Stimulated activated CD4-positive, alpha-beta T cell treated with anti-CD3 and anti-CD28 coated beads, TNF-alpha, amount 100 ng/mL, for 4 hours (primary cell): ENCODE data around the gene EIF2B5.
A peak's percentile ranks its signal among the peaks of the same experiment; 100 is the strongest.
"Not testable (repeated sequence)": the region's sequence is repeated elsewhere in the genome, so short reads cannot be mapped to it uniquely, and the experiment has no call there.

Experiments used
- DNase-seq, 3 experiments: peaks; one replicate each; pipeline ENCODE4 v3.0.0-alpha.2; 2020; ENCODE audit warnings: low read depth in 3 of 3

Gene EIF2B5

GRCh38 chr3:184135149-184135910 lies at the start of gene EIF2B5:
EIF2B5 (plus strand) TSS chr3:184135358; CDS start chr3:184135386, 28 bp downstream.
- DNase-seq = peak; percentile 76 to 81 (median 77)

GRCh38 chr3:184085389-184085852 lies 49.7 kb upstream of the EIF2B5 start:
- DNase-seq = no peak

GRCh38 chr3:184092199-184092598 lies 43.0 kb upstream of the EIF2B5 start:
- DNase-seq = no peak

GRCh38 chr3:184096811-184097383 lies 38.3 kb upstream of the EIF2B5 start, which contains the start of gene HTR3E:
HTR3E (plus strand) TSS chr3:184097064; CDS start chr3:184097530, 466 bp downstream.
- DNase-seq = no peak

DNA sequence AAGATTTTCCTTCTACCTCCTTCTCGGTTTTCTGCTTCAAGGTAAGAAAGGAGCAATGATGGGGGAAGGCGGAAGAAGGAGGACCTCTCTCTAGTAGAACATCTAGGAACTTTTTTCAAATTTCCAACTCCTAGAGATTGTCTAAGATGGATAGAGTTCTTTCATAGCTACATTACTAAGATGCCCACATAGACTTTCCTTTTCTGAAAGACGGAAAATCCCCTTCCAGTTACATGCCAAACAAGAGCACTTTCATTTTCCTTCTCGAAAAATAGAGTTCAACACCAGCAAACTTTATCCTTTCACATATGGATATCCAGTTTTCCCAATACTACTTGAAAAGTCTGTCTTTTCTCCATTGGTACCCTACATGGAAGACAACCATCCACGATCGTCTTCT lies 37.6 kb upstream of the EIF2B5 start:
- DNase-seq = no peak

DNA sequence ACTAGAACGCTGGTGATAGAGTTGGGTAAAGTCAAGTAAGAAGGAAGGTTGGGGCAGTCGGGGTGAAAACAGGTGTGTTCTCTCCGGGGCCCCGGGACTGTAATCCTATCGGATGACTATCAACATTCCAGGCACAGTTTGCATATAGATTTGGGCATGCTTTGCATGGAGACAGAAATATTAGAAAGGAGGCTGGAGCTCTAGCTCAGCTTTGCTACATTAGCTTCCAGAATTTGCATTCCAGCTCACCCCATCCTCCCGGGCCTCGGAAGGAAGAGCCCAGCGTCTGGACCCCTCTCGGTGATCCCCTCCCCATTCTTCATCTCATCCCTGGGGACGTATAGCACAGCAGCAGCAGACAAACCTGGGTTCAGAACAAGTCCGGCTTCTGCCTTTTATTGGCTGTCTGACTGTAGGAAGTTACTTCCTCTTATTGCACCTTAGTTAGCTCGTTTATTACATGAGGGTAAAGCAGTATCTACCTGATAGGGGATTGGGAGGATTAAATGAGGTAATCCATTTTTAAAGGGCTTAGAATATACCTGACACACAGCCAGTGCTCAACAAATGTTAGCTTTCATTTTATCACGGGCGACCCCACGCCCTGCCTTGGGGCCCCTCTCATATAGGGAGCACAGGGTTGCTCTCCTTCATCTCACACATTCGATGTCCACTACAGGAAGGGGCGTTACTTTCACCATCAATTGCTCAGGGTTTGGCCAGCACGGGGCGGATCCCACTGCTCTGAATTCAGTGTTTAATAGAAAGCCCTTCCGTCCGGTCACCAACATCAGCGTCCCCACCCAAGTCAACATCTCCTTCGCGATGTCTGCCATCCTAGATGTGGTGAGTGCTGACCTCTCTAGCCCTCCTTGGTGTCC lies 35.1 kb upstream of the EIF2B5 start:
- no peak for DNase-seq

DNA sequence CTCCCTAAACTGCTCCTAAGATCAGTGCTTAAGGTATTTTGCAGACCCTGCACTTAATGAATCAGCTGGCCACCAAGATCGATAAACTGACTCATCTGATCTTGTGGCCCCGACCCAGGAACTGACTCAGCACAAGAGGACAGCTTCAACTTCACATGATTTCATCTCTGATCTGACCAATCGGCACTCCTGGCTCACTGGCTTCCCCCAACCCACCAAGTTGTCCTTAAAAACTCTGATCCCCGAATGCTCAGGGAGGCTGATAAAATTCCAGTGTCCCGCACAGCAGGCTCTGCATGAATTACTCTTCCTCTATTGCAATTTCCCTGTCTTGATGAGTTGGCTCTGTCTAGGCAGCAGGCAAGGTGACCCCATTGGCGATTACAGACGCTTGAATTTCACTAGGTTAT lies 24.8 kb upstream of the EIF2B5 start:
- no peak for DNase-seq

DNA sequence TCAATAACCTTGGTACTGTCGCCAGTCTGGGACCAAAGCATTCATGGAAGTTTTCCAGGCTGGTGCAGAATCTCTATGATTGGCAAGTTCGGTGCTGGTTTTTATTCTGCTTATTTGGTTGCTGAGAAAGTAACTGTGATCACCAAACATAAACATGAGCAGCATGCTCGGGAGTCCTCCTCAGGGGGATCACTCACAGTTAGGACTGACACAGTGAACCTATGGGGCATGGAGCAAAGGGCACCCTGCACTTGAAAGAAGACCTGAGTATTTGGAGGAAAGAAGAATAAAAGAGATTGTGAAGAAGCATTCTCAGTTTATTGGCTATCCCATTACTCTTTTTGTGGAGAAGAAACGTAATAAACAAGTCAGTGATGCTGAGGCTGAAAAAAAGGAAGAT lies 19.1 kb upstream of the EIF2B5 start:
- DNase-seq = no peak

- DNase-seq = no peak
Measured at GRCh38 chr3:184117636-184118035, 17.5 kb upstream of the EIF2B5 start.

GRCh38 chr3:184121031-184121430 lies 14.1 kb upstream of the EIF2B5 start:
- not testable (repeated sequence) for DNase-seq

GRCh38 chr3:184126006-184126405 lies 9.2 kb upstream of the EIF2B5 start:
- no peak for DNase-seq

DNA sequence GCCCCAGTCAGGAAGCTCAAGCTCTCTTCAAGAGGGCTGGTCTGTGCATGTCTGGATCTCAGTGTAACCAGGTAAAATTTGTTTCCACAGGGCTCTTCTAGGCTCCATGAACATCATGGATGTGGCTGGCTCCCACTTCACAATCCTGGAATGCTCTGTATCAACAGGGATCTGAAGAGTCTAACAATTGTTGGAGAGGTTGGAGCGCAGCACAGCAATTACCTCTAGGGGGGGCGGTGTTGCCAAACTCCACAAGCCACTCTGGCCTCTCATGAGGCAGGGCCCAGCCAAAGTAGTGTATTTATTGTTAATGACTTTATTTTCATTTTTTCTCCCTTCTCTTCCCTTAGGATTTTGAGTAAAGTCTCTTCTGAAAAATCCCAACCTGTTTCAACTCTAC lies 6.1 kb upstream of the EIF2B5 start:
- no peak for DNase-seq

DNA sequence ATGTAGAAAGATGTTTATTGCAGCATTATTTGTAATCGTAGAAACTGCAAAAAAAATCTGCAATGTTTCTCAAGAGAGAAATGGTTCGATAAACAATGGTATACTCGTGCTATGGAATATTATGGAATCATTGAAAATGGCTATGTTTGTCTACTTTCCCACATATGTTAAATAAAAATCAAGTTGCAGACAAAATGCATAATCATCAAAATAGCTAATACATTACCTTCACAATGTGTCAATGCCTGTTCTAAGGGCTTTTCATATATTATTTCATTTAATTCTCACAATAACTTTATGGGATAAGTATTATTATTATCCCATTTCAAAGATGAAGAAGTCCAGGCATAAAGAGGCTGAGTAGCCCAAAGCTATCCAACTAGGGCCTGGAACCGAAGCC lies 2.2 kb upstream of the EIF2B5 start:
- DNase-seq = no peak

- DNase-seq = peak in 1 of 3 experiments; percentile 16
Measured at GRCh38 chr3:184133840-184134745, 1.1 kb upstream of the EIF2B5 start.

DNA sequence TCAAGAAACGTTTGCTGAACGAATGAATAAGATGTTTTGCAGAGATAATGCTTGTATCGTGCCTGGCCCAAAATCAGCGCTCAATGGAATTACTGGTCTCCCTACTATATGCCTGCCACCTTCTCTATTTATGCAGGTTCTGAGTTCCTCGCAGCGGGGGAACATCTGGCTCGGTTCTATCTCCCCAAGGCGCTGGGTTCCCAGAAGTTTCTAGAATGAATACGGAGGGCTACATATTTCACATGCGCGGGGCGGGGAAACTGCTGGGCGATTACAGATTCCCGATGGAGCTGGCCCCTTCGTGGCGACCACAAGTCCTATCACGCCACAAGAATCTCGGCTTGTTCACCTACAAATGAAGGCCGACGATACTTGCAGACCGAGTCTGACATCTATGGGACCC lies 411 bp upstream of the EIF2B5 start:
- no peak for DNase-seq

DNA sequence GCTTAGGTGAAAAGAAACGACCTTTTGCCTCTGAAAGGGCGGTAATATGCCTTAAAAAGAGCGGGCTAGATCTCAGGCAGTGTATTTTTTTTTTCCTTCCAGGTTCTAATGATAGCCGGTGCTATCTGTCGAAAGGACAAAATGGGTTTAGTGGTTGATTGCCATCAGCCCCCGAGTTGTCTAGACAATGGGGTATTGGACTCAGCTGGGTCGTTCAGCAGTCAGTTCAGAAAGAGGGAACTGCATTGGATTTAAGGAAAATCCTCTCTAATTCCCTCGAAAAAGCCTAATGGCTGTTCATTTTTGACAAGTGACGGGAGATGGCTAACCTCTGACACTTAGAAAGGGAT lies 728 bp downstream of the EIF2B5 start:
- no peak for DNase-seq

GRCh38 chr3:184140436-184140835 lies 5.3 kb downstream of the EIF2B5 start:
- DNase-seq = no peak

GRCh38 chr3:184142199-184142598 lies 7.0 kb downstream of the EIF2B5 start:
- DNase-seq = no peak

DNA sequence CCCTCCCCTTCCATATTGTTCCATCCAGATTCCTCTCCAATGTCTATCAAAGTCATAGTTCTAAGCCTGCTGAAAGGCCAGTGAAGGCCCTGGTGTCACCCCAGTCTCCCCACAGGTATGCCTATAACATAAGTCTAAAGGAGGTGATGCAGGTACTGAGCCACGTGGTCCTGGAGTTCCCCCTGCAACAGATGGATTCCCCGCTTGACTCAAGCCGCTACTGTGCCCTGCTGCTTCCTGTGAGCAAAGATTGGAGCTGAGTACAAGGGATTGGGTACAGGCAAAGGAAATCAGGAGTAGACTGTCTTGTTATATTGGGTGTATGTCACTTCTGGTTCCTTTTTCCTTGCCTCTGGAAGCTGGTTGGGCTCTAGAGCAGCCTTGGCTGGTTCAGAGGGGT lies 8.2 kb downstream of the EIF2B5 start:
- DNase-seq = no peak

GRCh38 chr3:184144505-184144904 lies 9.3 kb downstream of the EIF2B5 start:
- no peak for DNase-seq

GRCh38 chr3:184145111-184145524 lies 10.0 kb downstream of the EIF2B5 start:
- no peak for DNase-seq
